ENCODE data around the gene IFIT3.
"Not testable (repeated sequence)": the region's sequence is repeated elsewhere in the genome, so short reads cannot be mapped to it uniquely, and the experiment has no call there.

The IFIT3 gene

GRCh38 chr10:89327803-89328441 lies at the start of gene IFIT3:
Gene IFIT3 (plus strand): TSS chr10:89327997. CDS start chr10:89328074, 77 bp downstream.
- DNase-seq: peak; percentile 2

GRCh38 chr10:89278034-89278535 lies 49.7 kb upstream of the IFIT3 start:
- no peak for DNase-seq

- DNase-seq: no peak
These were observed 48.9 kb upstream of the IFIT3 start for GRCh38 chr10:89278900-89279392.

- DNase-seq: no peak
These were observed 48.4 kb upstream of the IFIT3 start for GRCh38 chr10:89279421-89279869.

GRCh38 chr10:89280508-89280907 lies 47.3 kb upstream of the IFIT3 start:
- DNase-seq: no peak

- no peak for DNase-seq
These were observed 46.0 kb upstream of the IFIT3 start for GRCh38 chr10:89281606-89282395.

GRCh38 chr10:89283025-89283935 lies 44.5 kb upstream of the IFIT3 start:
- no peak for DNase-seq

GRCh38 chr10:89283936-89284475 lies 43.8 kb upstream of the IFIT3 start:
- no peak for DNase-seq

GRCh38 chr10:89284711-89285110 lies 43.1 kb upstream of the IFIT3 start:
- DNase-seq: not testable (repeated sequence)

- DNase-seq: not testable (repeated sequence)
These were observed 42.5 kb upstream of the IFIT3 start for GRCh38 chr10:89285303-89285702.

- no peak for DNase-seq
These were observed 33.0 kb upstream of the IFIT3 start for GRCh38 chr10:89294721-89295239.

- DNase-seq: no peak
These were observed 32.2 kb upstream of the IFIT3 start for GRCh38 chr10:89295597-89295996.

GRCh38 chr10:89296220-89296648 lies 31.6 kb upstream of the IFIT3 start:
- no peak for DNase-seq

- DNase-seq: no peak
These were observed 30.4 kb upstream of the IFIT3 start for GRCh38 chr10:89297356-89297755.

GRCh38 chr10:89297791-89298190 lies 30.0 kb upstream of the IFIT3 start:
- DNase-seq: no peak

- no peak for DNase-seq
These were observed 28.8 kb upstream of the IFIT3 start for GRCh38 chr10:89299031-89299430.

GRCh38 chr10:89301232-89301631 lies 26.6 kb upstream of the IFIT3 start:
- DNase-seq: no peak

GRCh38 chr10:89301721-89302445 lies 25.9 kb upstream of the IFIT3 start, which contains the start of gene IFIT2:
Gene IFIT2 (plus strand): TSS chr10:89302046. CDS start chr10:89302124, 78 bp downstream.
- DNase-seq: peak; percentile 40

GRCh38 chr10:89302625-89303024 lies 25.2 kb upstream of the IFIT3 start:
- no peak for DNase-seq

- DNase-seq: no peak
These were observed 24.6 kb upstream of the IFIT3 start for GRCh38 chr10:89303161-89303560.

- DNase-seq: no peak
These were observed 23.8 kb upstream of the IFIT3 start for GRCh38 chr10:89304026-89304425.
